Adrenal gland (tissue), 5 donors: ENCODE results near the gene MYH2.
"Not testable (repeated sequence)": the region's sequence is repeated elsewhere in the genome, so short reads cannot be mapped to it uniquely, and the experiment has no call there.

Source experiments
- POLR2A ChIP-seq, 2 donors: fragments of 450-650 bp; IDR thresholded peaks; one replicate each; pipeline ENCODE4 v1.6.1; 2017; ENCODE audit warnings: antibody characterized with exemption in 2 of 2, mild to moderate bottlenecking in 2 of 2, moderate library complexity in 1 of 2
- TF ChIP-seq, protein P1 (sequence below), 6 experiments: fragments of 450-650 bp in 4 of 6; fragments of 200-600 bp in 2 of 6; sonication (generic) in 1 of 6; IDR thresholded peaks; 1 replicate in 5 of 6; 2 replicates in 1 of 6; pipeline versions ENCODE4 v1.5.1 to v1.8.0; 2016 to 2021; ENCODE audit warnings: antibody characterized with exemption in 6 of 6, mild to moderate bottlenecking in 2 of 6, moderate library complexity in 1 of 6
- donor health status: DM: no; HTN: no; CAD: no.

DNA sequence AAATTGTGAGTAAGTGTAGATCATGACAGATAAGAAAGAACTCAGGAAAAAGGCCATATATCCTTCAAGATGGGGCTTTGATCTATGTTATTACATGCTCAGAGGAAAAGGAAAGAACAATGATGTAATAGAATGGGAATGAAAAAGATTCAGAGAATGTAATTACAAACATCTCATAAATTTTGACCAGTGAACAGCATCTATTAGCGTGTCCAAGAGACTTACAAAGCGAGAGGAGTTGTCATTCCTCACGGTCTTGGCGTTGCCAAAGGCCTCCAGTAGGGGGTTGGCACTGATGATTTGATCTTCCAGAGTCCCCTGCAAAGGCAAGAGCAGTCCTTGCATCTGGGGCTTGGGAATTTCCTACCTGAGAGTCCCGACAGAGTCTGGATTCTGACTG, 6.0 kb downstream of the MYH2 start:
- TF ChIP-seq, protein P1, sequence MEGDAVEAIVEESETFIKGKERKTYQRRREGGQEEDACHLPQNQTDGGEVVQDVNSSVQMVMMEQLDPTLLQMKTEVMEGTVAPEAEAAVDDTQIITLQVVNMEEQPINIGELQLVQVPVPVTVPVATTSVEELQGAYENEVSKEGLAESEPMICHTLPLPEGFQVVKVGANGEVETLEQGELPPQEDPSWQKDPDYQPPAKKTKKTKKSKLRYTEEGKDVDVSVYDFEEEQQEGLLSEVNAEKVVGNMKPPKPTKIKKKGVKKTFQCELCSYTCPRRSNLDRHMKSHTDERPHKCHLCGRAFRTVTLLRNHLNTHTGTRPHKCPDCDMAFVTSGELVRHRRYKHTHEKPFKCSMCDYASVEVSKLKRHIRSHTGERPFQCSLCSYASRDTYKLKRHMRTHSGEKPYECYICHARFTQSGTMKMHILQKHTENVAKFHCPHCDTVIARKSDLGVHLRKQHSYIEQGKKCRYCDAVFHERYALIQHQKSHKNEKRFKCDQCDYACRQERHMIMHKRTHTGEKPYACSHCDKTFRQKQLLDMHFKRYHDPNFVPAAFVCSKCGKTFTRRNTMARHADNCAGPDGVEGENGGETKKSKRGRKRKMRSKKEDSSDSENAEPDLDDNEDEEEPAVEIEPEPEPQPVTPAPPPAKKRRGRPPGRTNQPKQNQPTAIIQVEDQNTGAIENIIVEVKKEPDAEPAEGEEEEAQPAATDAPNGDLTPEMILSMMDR (IDR thresholded peaks at IDR 0.05), result not testable (repeated sequence)
- TF ChIP-seq POLR2A (IDR thresholded peaks at IDR 0.05), result not testable (repeated sequence)
